Neural progenitor cell (in vitro differentiated cells): ENCODE results near the gene VSX2.
A peak's percentile ranks its signal among the peaks of the same experiment; 100 is the strongest.

Source experiments
- EZH2phosphoT487 ChIP-seq: fragments of 200-600 bp; sonication (generic); IDR thresholded peaks from 2 replicates; pipeline ENCODE4 v1.6.1; 2017; ENCODE audit warnings: antibody characterized with exemption
- TF ChIP-seq, protein P1 (sequence below): fragments of 200-600 bp; sonication (generic); IDR thresholded peaks from 2 replicates; pipeline ENCODE4 v1.5.1; 2017; ENCODE audit warnings: antibody characterized with exemption, mild to moderate bottlenecking

GRCh38 chr14:74302634-74303569, 63.7 kb downstream of the VSX2 start, which contains the start of gene ABCD4:
- TF ChIP-seq, protein P1, sequence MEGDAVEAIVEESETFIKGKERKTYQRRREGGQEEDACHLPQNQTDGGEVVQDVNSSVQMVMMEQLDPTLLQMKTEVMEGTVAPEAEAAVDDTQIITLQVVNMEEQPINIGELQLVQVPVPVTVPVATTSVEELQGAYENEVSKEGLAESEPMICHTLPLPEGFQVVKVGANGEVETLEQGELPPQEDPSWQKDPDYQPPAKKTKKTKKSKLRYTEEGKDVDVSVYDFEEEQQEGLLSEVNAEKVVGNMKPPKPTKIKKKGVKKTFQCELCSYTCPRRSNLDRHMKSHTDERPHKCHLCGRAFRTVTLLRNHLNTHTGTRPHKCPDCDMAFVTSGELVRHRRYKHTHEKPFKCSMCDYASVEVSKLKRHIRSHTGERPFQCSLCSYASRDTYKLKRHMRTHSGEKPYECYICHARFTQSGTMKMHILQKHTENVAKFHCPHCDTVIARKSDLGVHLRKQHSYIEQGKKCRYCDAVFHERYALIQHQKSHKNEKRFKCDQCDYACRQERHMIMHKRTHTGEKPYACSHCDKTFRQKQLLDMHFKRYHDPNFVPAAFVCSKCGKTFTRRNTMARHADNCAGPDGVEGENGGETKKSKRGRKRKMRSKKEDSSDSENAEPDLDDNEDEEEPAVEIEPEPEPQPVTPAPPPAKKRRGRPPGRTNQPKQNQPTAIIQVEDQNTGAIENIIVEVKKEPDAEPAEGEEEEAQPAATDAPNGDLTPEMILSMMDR, result peak; percentile 74
- peak; percentile 26 for TF ChIP-seq EZH2phosphoT487
